AG09319 (cell line): ENCODE results near the gene ZMYM2.
"Not testable (repeated sequence)": the region's sequence is repeated elsewhere in the genome, so short reads cannot be mapped to it uniquely, and the experiment has no call there.

Source experiments
- DNase-seq: peaks from one replicate; pipeline ENCODE4 v3.0.0-alpha.2; 2010; ENCODE audit warnings: low read depth; ENCODE audit errors: extremely low read depth
- CTCF ChIP-seq: IDR thresholded peaks from 2 replicates; pipeline ENCODE4 v1.5.1; 2011; ENCODE audit warnings: low read depth, mild to moderate bottlenecking, inconsistent platforms, low read length, moderate library complexity

ZMYM2 gene

GRCh38 chr13:19961924-19962323 is 3.4 kb downstream of the ZMYM2 start:
- DNase-seq: no peak
- TF ChIP-seq CTCF: no peak

- TF ChIP-seq CTCF: no peak
- DNase-seq: no peak
Measured at GRCh38 chr13:19962894-19963293, 4.4 kb downstream of the ZMYM2 start.

- TF ChIP-seq CTCF: no peak
- no peak for DNase-seq
Measured at GRCh38 chr13:19967621-19968020, 9.1 kb downstream of the ZMYM2 start.

GRCh38 chr13:19974498-19975009 is 16.0 kb downstream of the ZMYM2 start:
- DNase-seq: not testable (repeated sequence)

- no peak for TF ChIP-seq CTCF
Measured at GRCh38 chr13:19978831-19979437, 20.4 kb downstream of the ZMYM2 start.

GRCh38 chr13:19981685-19982238 is 23.2 kb downstream of the ZMYM2 start:
- no peak for DNase-seq
- no peak for TF ChIP-seq CTCF

More at GRCh38 chr13:19978831-19979437, 20.4 kb downstream of the ZMYM2 start:
- DNase-seq: no peak

GRCh38 chr13:19982447-19983043 is 24.0 kb downstream of the ZMYM2 start:
- TF ChIP-seq CTCF: no peak
- no peak for DNase-seq
